Fibroblast of skin of right biceps (primary cell): ENCODE results near the gene THUMPD1.
A peak's percentile ranks its signal among the peaks of the same experiment; 100 is the strongest.
"Not testable (repeated sequence)": the region's sequence is repeated elsewhere in the genome, so short reads cannot be mapped to it uniquely, and the experiment has no call there.

Source experiments
- DNase-seq: peaks from one replicate; pipeline ENCODE4 v3.0.0-alpha.2; 2013

The THUMPD1 gene

GRCh38 chr16:20747030-20747816 lies 5.6 kb upstream of the THUMPD1 start:
- no peak for DNase-seq

GRCh38 chr16:20746461-20746860 lies 4.8 kb upstream of the THUMPD1 start:
- DNase-seq, result no peak

- DNase-seq, result no peak
These were observed 3.4 kb upstream of the THUMPD1 start for GRCh38 chr16:20744922-20745440.

- no peak for DNase-seq
These were observed 2.0 kb upstream of the THUMPD1 start for GRCh38 chr16:20743591-20743990.

- peak; percentile 75 for DNase-seq
These were observed 607 bp downstream of the THUMPD1 start for GRCh38 chr16:20740901-20741521.

GRCh38 chr16:20740007-20740883 lies 1.4 kb downstream of the THUMPD1 start:
- no peak for DNase-seq

GRCh38 chr16:20735490-20735889 lies 6.1 kb downstream of the THUMPD1 start:
- DNase-seq, result peak; percentile 2

- no peak for DNase-seq
These were observed 6.8 kb downstream of the THUMPD1 start for GRCh38 chr16:20734782-20735181.

GRCh38 chr16:20734056-20734455 lies 7.6 kb downstream of the THUMPD1 start:
- DNase-seq, result no peak

- no peak for DNase-seq
These were observed 12.5 kb downstream of the THUMPD1 start for GRCh38 chr16:20729141-20729540.

GRCh38 chr16:20727181-20727580 lies 14.4 kb downstream of the THUMPD1 start:
- no peak for DNase-seq

GRCh38 chr16:20726661-20727060 lies 15.0 kb downstream of the THUMPD1 start:
- DNase-seq, result no peak

- no peak for DNase-seq
These were observed 21.4 kb downstream of the THUMPD1 start for GRCh38 chr16:20720251-20720650.

GRCh38 chr16:20717718-20718117 lies 23.9 kb downstream of the THUMPD1 start:
- DNase-seq, result not testable (repeated sequence)

GRCh38 chr16:20711277-20711911 lies 30.2 kb downstream of the THUMPD1 start:
- no peak for DNase-seq

- not testable (repeated sequence) for DNase-seq
These were observed 33.5 kb downstream of the THUMPD1 start for GRCh38 chr16:20708129-20708528.

- no peak for DNase-seq
These were observed 34.2 kb downstream of the THUMPD1 start for GRCh38 chr16:20707461-20707860.

- DNase-seq, result not testable (repeated sequence)
These were observed 35.6 kb downstream of the THUMPD1 start for GRCh38 chr16:20705972-20706371.

- DNase-seq, result no peak
These were observed 37.3 kb downstream of the THUMPD1 start for GRCh38 chr16:20704281-20704680.

GRCh38 chr16:20701692-20702091 lies 39.9 kb downstream of the THUMPD1 start:
- DNase-seq, result not testable (repeated sequence)

- DNase-seq, result no peak
These were observed 45.0 kb downstream of the THUMPD1 start for GRCh38 chr16:20696618-20697017.

- DNase-seq, result no peak
These were observed 46.6 kb downstream of the THUMPD1 start for GRCh38 chr16:20695024-20695423.

- not testable (repeated sequence) for DNase-seq
These were observed 47.5 kb downstream of the THUMPD1 start for GRCh38 chr16:20694096-20694495.
